ENCODE results near the gene AP1S3. TPM values are rescaled to one million over a fixed set of nuclear protein-coding genes. Genes with fewer than 3 reads are reported as not detected.
"Not testable (repeated sequence)": the region's sequence is repeated elsewhere in the genome, so short reads cannot be mapped to it uniquely, and the experiment has no call there.

The AP1S3 gene
- total RNA-seq, 1 donor from 2014 or later = 16.8 TPM

GRCh38 chr2:223822818-223823217 is 14.6 kb downstream of the AP1S3 start:
- no peaks in the 10 kb centered on the region for H3K9me3 ChIP-seq
- intact Hi-C loops (cut with DNase I) = no loop called here
- DNase-seq (no peak), ATAC-seq (no peak)
- no peaks in the 10 kb centered on the region for H3K4me1 ChIP-seq
- H3K27ac ChIP-seq = no peak overlapping the region
- TF ChIP-seq, protein P1, sequence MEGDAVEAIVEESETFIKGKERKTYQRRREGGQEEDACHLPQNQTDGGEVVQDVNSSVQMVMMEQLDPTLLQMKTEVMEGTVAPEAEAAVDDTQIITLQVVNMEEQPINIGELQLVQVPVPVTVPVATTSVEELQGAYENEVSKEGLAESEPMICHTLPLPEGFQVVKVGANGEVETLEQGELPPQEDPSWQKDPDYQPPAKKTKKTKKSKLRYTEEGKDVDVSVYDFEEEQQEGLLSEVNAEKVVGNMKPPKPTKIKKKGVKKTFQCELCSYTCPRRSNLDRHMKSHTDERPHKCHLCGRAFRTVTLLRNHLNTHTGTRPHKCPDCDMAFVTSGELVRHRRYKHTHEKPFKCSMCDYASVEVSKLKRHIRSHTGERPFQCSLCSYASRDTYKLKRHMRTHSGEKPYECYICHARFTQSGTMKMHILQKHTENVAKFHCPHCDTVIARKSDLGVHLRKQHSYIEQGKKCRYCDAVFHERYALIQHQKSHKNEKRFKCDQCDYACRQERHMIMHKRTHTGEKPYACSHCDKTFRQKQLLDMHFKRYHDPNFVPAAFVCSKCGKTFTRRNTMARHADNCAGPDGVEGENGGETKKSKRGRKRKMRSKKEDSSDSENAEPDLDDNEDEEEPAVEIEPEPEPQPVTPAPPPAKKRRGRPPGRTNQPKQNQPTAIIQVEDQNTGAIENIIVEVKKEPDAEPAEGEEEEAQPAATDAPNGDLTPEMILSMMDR (IDR thresholded peaks at IDR 0.05) = no peak
- no peaks in the 10 kb centered on the region for H3K27me3 ChIP-seq
- no peaks in the 10 kb centered on the region for H3K36me3 ChIP-seq
- no peak overlapping the region for H3K4me3 ChIP-seq

DNA sequence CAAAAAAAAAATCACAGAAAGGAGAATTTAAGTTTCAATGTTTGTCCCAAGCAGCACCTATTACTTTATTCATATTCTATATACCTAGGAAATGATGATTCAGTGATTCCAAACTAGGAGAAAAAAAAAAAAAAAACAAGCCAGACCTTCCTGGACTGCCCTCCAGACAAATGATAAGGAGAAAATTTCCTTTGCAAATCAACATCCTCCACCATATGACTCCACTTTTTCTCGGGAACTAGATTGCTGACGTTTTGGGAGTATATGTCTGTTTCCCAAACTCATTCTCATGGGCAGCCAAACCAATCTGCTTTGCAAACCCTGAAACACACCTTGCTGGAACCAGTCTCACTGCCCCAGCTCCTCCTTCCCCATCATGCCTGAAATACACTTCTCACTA is 16.8 kb downstream of the AP1S3 start:
- no peaks in the 10 kb centered on the region for H3K9me3 ChIP-seq
- H3K27ac ChIP-seq = no peak overlapping the region
- H3K4me3 ChIP-seq = no peak overlapping the region
- intact Hi-C loops (cut with DNase I) = no loop called here
- H3K4me1 ChIP-seq = no peaks in the 10 kb centered on the region
- TF ChIP-seq, protein P1 (IDR thresholded peaks at IDR 0.05) = no peak
- H3K27me3 ChIP-seq = no peaks in the 10 kb centered on the region
- no peaks in the 10 kb centered on the region for H3K36me3 ChIP-seq
- ATAC-seq = no peak
- DNase-seq = no peak

DNA sequence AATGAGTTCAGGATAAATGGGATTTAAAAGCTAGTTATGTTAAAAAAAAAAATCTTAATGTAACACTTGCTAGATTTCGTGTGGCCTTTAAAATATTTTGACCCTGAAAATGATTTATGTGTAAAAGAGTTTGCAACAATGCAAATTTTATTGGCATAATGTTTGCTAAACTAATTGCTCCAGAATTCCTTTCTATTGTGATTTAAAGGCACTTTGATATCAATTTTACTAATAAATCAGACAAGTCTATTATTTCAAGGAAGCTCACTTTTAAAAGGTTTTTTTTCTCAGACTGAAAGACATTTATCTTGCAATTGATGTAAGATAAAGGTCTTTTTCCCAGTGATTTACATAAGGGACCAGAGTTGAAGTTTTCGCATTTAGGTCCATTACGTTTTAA is 17.5 kb downstream of the AP1S3 start:
- intact Hi-C loops (cut with DNase I) = no loop called here
- TF ChIP-seq, protein P1 (IDR thresholded peaks at IDR 0.05) = no peak
- no peaks in the 10 kb centered on the region for H3K9me3 ChIP-seq
- ATAC-seq (no peak), DNase-seq (no peak)
- no peak overlapping the region for H3K27ac ChIP-seq
- no peaks in the 10 kb centered on the region for H3K27me3 ChIP-seq
- no peaks in the 10 kb centered on the region for H3K36me3 ChIP-seq
- H3K4me1 ChIP-seq = no peaks in the 10 kb centered on the region
- no peak overlapping the region for H3K4me3 ChIP-seq

DNA sequence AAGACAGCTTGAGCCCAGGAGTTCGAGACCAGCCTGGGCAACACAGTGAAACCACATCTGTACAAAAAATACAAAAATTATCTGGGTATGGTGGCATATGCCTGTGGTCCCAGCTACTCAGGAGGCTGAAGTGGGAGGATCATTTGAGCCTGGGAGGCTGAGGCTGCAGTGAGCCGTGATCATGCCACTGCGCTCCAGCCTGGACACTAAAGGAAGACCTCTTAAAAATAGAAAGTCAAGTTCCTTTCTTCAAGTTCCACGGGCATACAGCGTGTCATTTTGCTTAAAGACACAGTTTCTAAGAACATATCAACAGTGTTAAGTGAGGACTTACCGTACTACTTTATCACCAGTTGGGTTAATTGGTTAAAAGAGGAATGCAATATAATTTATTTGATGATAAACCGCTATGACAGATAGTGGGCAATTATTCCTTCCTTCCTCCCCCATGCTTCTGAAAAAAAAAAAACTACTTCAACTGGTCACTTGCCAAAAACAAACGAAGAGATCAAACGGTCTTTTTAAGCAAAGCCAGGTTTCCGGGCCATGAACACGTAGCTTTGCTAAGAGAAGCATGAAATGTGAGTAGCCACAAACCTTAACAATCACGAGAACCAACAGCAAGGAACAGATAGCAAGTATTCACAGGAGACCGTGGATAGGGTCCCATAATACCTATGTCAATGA is 21.4 kb downstream of the AP1S3 start:
- no peaks in the 10 kb centered on the region for H3K9me3 ChIP-seq
- no peak overlapping the region for H3K4me3 ChIP-seq
- H3K27ac ChIP-seq = no peak overlapping the region
- TF ChIP-seq, protein P1 (IDR thresholded peaks at IDR 0.05) = no peak
- intact Hi-C loops (cut with DNase I) = no loop called here
- H3K36me3 ChIP-seq = no peaks in the 10 kb centered on the region
- ATAC-seq (no peak), DNase-seq (no peak)
- H3K27me3 ChIP-seq = no peaks in the 10 kb centered on the region
- no peaks in the 10 kb centered on the region for H3K4me1 ChIP-seq

DNA sequence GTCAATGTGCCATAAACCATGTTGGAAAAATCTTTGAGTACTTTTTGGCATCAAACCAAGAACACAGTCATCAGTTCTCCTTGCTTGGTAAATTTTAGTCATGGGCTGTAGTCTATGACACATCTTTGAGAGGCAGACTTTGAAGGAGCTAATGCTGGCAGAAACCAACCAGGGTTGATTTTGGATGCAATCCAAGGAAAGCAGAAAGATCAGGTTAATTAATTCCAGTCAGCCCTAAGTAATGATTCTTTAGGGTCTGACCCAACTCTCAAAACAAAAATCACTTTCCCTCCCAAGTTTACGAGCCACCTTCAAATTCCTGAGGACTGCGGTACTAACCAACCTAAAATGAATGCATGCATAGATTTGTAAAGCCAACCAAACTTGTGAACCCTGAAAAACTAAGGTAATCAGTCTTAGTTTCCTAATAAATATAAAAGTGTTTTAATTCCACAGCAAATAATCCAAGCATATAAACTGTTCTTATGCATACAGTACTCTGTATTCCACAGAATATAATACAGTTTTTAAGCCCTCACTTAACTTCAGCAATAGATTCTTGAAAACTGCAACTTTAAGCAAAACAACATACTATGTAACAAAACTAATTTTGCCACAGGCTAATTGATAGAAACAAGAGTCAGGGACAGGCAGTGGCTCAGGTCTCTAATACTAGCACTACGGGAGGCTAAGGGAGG is 22.0 kb downstream of the AP1S3 start:
- no peaks in the 10 kb centered on the region for H3K4me1 ChIP-seq
- no peak overlapping the region for H3K27ac ChIP-seq
- intact Hi-C loops (cut with DNase I) = no loop called here
- H3K36me3 ChIP-seq = no peaks in the 10 kb centered on the region
- H3K27me3 ChIP-seq = no peaks in the 10 kb centered on the region
- no peaks in the 10 kb centered on the region for H3K9me3 ChIP-seq
- TF ChIP-seq, protein P1 (IDR thresholded peaks at IDR 0.05) = no peak
- DNase-seq (no peak), ATAC-seq (peak; percentile 44)
- H3K4me3 ChIP-seq = no peak overlapping the region

DNA sequence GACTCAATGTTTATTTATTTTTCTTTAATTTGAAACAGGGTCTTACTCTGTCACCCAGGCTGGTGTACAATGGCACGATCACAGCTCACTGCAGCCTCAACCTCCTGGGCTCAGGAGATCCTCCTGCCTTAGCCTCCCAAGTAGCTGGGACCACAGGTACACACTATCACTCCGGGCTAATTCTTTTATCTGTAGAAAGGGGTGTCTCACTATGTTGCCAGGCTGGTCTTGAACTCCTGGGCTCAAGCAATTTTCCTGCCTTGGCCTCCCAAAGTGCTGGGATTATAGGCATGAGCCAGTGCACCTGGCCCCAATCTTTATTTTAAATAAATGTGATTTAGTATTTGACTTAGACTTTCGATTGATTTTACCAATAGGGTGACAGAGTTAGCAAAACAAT is 22.6 kb downstream of the AP1S3 start:
- H3K9me3 ChIP-seq; H3K27me3 ChIP-seq; H3K4me1 ChIP-seq; ATAC-seq; H3K27ac ChIP-seq; H3K36me3 ChIP-seq; DNase-seq; H3K4me3 ChIP-seq; intact Hi-C loops (cut with DNase I): not testable (repeated sequence)
